ENCODE measurements around the gene GIMAP6. TPM values are rescaled to one million over a fixed set of nuclear protein-coding genes. Genes with fewer than 3 reads are reported as not detected.

GIMAP6 gene
- total RNA-seq, 1 donor from 2014 or later = not detected

DNA sequence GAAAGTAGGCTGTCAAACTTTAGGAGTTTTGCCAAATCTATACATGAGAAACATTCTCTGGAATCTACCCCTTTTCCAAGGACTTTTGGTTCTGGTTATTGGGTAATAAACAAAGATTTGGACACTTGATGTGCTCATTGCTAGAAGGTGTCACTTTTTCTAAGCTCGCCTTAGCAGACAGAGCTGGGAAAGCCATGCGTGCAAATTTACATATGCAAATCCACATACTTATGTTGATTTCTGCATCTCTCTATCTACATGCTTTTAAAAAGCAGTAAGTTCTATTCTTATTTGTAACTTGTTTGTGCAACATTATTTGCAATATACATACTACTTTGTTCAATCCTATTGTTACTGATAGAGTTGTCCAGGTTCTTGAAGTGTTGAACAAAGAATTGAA lies 22.5 kb upstream of the GIMAP6 start:
- no peaks in the 10 kb centered on the region for H3K4me1 Mint-ChIP-seq (ENCODE audit: low read depth)
- H3K36me3 Mint-ChIP-seq (ENCODE audit: low read depth) = no peaks in the 10 kb centered on the region
- peaks cover 17% of the 10 kb centered on the region for H3K9me3 Mint-ChIP-seq (ENCODE audit: low read depth)
- TF ChIP-seq, protein P1, sequence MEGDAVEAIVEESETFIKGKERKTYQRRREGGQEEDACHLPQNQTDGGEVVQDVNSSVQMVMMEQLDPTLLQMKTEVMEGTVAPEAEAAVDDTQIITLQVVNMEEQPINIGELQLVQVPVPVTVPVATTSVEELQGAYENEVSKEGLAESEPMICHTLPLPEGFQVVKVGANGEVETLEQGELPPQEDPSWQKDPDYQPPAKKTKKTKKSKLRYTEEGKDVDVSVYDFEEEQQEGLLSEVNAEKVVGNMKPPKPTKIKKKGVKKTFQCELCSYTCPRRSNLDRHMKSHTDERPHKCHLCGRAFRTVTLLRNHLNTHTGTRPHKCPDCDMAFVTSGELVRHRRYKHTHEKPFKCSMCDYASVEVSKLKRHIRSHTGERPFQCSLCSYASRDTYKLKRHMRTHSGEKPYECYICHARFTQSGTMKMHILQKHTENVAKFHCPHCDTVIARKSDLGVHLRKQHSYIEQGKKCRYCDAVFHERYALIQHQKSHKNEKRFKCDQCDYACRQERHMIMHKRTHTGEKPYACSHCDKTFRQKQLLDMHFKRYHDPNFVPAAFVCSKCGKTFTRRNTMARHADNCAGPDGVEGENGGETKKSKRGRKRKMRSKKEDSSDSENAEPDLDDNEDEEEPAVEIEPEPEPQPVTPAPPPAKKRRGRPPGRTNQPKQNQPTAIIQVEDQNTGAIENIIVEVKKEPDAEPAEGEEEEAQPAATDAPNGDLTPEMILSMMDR (IDR thresholded peaks at IDR 0.05) = no peak
- no peak overlapping the region for H3K27ac Mint-ChIP-seq (ENCODE audit: unreplicated experiment)
- no peak overlapping the region for H3K4me3 Mint-ChIP-seq (ENCODE audit: unreplicated experiment)
- no peaks in the 10 kb centered on the region for H3K27me3 Mint-ChIP-seq (ENCODE audit: low read depth)
- DNase-seq (ENCODE audit: low spot score) = no peak

DNA sequence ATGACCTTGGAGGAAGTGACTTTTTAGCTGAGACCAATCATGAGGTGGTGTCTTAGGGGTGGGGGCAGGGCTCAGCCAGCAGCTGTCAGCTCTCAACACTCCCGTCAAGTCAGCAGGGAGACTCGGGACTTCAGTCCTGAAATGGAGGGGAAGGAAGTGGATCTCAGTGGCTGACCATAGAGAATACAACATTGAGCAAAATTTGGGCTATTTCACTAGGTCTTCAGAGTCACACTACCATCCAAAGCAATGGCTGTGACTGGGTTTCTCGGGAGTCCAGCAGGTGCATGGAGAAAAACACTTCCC lies 16.8 kb upstream of the GIMAP6 start:
- peaks cover 30% of the 10 kb centered on the region for H3K9me3 Mint-ChIP-seq (ENCODE audit: low read depth)
- H3K36me3 Mint-ChIP-seq (ENCODE audit: low read depth) = no peaks in the 10 kb centered on the region
- no peak overlapping the region for H3K27ac Mint-ChIP-seq (ENCODE audit: unreplicated experiment)
- DNase-seq (ENCODE audit: low spot score) = no peak
- H3K4me3 Mint-ChIP-seq (ENCODE audit: unreplicated experiment) = no peak overlapping the region
- TF ChIP-seq, protein P1 (IDR thresholded peaks at IDR 0.05) = no peak
- no peaks in the 10 kb centered on the region for H3K27me3 Mint-ChIP-seq (ENCODE audit: low read depth)
- H3K4me1 Mint-ChIP-seq (ENCODE audit: low read depth) = no peaks in the 10 kb centered on the region

DNA sequence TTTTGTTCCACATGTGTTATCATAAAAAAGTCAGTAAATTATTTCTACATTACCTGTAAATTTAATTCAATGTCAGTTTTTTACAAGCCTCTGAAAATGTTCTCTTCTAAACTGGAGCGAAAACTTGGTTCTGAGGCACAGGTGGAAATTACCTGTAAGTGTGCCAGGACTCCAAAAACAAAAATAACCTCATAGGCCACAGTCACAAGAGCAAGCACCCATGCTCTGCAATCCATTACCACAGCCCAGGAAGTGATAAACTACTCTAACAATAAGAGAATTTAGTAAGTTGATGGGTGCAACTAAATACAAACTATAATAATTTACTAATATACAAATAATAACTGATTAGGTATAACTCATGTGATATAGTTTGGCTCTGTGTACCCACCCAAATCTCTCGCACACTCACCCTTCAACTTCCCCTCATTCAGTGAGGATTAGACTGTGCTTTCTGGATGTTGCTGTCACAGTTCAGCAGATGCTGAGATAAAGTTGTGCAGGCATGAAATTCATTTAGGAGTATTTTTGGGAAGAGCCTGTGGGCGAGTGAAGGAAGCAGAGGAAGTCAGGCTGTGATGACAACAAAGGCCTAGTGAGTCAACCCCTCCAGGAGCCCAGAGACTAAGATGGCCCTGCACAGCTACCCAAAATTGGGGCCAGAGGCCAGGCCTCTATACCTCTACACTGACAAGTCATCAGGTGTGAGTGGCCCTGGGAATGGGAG lies 16.3 kb upstream of the GIMAP6 start:
- H3K4me1 Mint-ChIP-seq (ENCODE audit: low read depth) = no peaks in the 10 kb centered on the region
- H3K27ac Mint-ChIP-seq (ENCODE audit: unreplicated experiment) = no peak overlapping the region

DNA sequence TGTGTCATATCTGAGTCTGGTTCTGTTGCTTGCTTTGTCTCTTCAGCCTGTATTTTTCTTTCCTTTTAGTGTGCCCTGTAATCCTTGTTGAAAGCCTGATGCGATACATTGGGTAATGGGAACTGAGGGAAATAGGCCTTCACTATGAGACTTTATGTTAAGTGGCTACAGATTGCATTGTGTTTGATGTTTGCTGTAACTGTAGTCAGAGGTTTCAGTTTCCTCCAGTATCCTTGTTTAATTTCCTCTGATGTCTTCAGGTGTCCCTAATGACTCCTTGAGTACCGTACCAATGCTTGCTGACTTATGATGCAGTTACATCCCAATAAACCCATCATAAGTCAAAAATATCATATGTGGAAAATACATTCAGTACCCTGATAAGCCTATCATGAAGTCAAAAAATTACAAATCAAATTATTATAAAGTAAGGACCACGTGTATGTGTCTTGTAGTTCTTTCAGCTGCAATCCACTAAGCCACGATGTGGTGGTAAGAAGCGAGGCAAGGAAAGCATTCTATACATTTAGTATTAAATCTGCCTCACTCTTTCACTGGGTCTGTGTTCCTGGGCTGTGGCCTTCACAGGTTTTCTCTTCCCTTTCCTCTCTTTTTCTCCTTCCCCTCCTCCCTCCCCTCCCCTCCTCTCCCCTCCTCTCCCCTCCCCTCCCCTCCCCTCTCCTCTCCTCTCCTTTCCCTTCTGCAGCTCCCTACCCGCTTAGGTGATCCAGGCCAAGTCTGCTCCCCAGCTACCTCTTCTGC lies 13.3 kb upstream of the GIMAP6 start:
- H3K36me3 Mint-ChIP-seq (ENCODE audit: low read depth) = no peaks in the 10 kb centered on the region
- H3K27ac Mint-ChIP-seq (ENCODE audit: unreplicated experiment) = no peak overlapping the region
- H3K4me3 Mint-ChIP-seq (ENCODE audit: unreplicated experiment) = no peak overlapping the region
- H3K4me1 Mint-ChIP-seq (ENCODE audit: low read depth) = no peaks in the 10 kb centered on the region
- H3K27me3 Mint-ChIP-seq (ENCODE audit: low read depth) = no peaks in the 10 kb centered on the region
- DNase-seq (ENCODE audit: low spot score) = no peak
- TF ChIP-seq, protein P1 (IDR thresholded peaks at IDR 0.05) = no peak
- H3K9me3 Mint-ChIP-seq (ENCODE audit: low read depth) = peaks cover 25% of the 10 kb centered on the region

More for the DNA sequence above, 16.3 kb upstream of the GIMAP6 start:
- Mint-ChIP-seq H3K27me3 (ENCODE audit: low read depth) (no peaks in the 10 kb centered on the region), H3K4me3 (ENCODE audit: unreplicated experiment) (no peak overlapping the region), H3K9me3 (ENCODE audit: low read depth) (peaks cover 34% of the 10 kb centered on the region), H3K36me3 (ENCODE audit: low read depth) (no peaks in the 10 kb centered on the region)
- TF ChIP-seq, protein P1 (IDR thresholded peaks at IDR 0.05) = no peak
- no peak for DNase-seq (ENCODE audit: low spot score)

DNA sequence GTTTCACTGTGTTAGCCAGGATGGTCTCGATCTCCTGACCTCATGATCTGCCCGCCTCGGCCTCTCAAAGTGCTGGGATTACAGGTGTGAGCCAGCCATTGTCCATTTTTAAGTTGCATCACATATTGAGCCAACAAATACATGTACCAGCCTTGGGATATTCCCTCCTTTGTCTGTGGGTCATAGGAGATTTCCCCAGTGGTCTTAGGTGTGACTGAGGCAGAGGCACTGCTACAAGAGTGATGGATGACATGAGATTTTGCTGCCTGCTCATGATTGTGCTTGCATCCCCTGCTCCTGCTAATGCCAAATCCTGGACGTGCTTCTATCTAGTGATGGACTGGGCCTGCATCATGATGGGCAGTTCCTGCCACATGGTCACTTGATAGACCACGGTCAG lies 10.7 kb upstream of the GIMAP6 start:
- Mint-ChIP-seq H3K27ac (ENCODE audit: unreplicated experiment) (no peak overlapping the region), H3K9me3 (ENCODE audit: low read depth) (peaks cover 37% of the 10 kb centered on the region), H3K27me3 (ENCODE audit: low read depth) (no peaks in the 10 kb centered on the region), H3K36me3 (ENCODE audit: low read depth) (no peaks in the 10 kb centered on the region), H3K4me1 (ENCODE audit: low read depth) (no peaks in the 10 kb centered on the region), H3K4me3 (ENCODE audit: unreplicated experiment) (no peak overlapping the region)
- DNase-seq (ENCODE audit: low spot score) = no peak
- TF ChIP-seq, protein P1 (IDR thresholded peaks at IDR 0.05) = no peak
